Spleen (tissue), 7 donors: Measurements from ENCODE around the gene SNX11.

Experiments
- CTCF ChIP-seq, 11 experiments: fragments of 200-600 bp in 7 of 11; fragments of 450-650 bp in 4 of 11; sonication (generic) in 4 of 11; IDR thresholded peaks in 8 of 11; conservative IDR thresholded peaks in 3 of 11; 1 replicate in 7 of 11; 2 replicates in 4 of 11; pipeline versions ENCODE4 v1.4.0 to v1.8.0; 2016 to 2021; ENCODE audit warnings: antibody characterized with exemption in 11 of 11, inconsistent platforms in 4 of 11, mild to moderate bottlenecking in 1 of 11
- POLR2A ChIP-seq, 3 donors: fragments of 450-650 bp; IDR thresholded peaks; one replicate each; pipeline ENCODE4 v1.5.1; 2017; ENCODE audit warnings: antibody characterized with exemption in 3 of 3, mild to moderate bottlenecking in 1 of 3
- donor health status: DM: no; HTN: no; CAD: no; lungs with moderate emphysema.
- donor health status: DM: no; HTN: no; CAD: no.
- donor health status: DM: no; HTN: no; CAD: no.

- no peak for TF ChIP-seq CTCF (IDR thresholded peaks at IDR 0.05 in 8 of 11, conservative IDR thresholded peaks at IDR 0.05 in 3 of 11)
- no peak for TF ChIP-seq POLR2A (IDR thresholded peaks at IDR 0.05)
These were observed 7.0 kb upstream of the SNX11 start for GRCh38 chr17:48100591-48101011.
